Activated naive CD4-positive, alpha-beta T cell treated with anti-CD3 and anti-CD28 coated beads, Interleukin-2, amount 10 ng/mL, durations not matched to agents 7 days and 5 days (primary cell): ENCODE measurements around the gene CDHR1.
A peak's percentile ranks its signal among the peaks of the same experiment; 100 is the strongest.

Source experiments
- CTCF ChIA-PET: fragments of 350-600 bp; sonication (Branson Sonifier 250); formaldehyde crosslinking; loops from one replicate; lab custom pipeline; 2021; ENCODE audit warnings: antibody characterized with exemption; lab: Charles Lee
- DNase-seq: peaks from one replicate; pipeline ENCODE4 v3.0.0-alpha.2; 2020
- H3K27ac Mint-ChIP-seq: one replicate; pipeline ENCODE4 v1.8.0; 2021; ENCODE audit warnings: mild to moderate bottlenecking, moderate library complexity, mixed read lengths
- H3K27me3 Mint-ChIP-seq: one replicate; pipeline ENCODE4 v1.8.0; 2021; ENCODE audit warnings: mild to moderate bottlenecking, mixed read lengths
- H3K36me3 Mint-ChIP-seq: one replicate; pipeline ENCODE4 v1.8.0; 2021; ENCODE audit warnings: mixed read lengths
- H3K4me1 Mint-ChIP-seq: one replicate; pipeline ENCODE4 v1.8.0; 2021; ENCODE audit warnings: mixed read lengths
- H3K4me3 Mint-ChIP-seq: one replicate; pipeline ENCODE4 v1.8.0; 2021; ENCODE audit warnings: mild to moderate bottlenecking, moderate library complexity, mixed read lengths
- H3K9me3 Mint-ChIP-seq: one replicate; pipeline ENCODE4 v1.8.0; 2021; ENCODE audit warnings: mixed read lengths

CDHR1 gene

GRCh38 chr10:84258034-84258695 lies 63.8 kb downstream of the CDHR1 start:
- Mint-ChIP-seq H3K9me3 (no peaks in the 10 kb centered on the region), H3K27ac (no peak overlapping the region), H3K4me1 (peaks cover 5% of the 10 kb centered on the region), H3K36me3 (no peaks in the 10 kb centered on the region), H3K27me3 (peaks cover 37% of the 10 kb centered on the region), H3K4me3 (no peak overlapping the region)
- CTCF ChIA-PET: interaction anchor here (0.6 to 2.6 kb wide), 7 partner anchors 11 to 280 kb away, joined by 3 to 17 read pairs (median 3); no protein-coding TSS in a partner anchor
- DNase-seq: no peak

GRCh38 chr10:84261236-84261915 lies 67.0 kb downstream of the CDHR1 start:
- Mint-ChIP-seq H3K4me3 (no peak overlapping the region), H3K27me3 (peaks cover 37% of the 10 kb centered on the region), H3K9me3 (no peaks in the 10 kb centered on the region), H3K36me3 (no peaks in the 10 kb centered on the region), H3K4me1 (peaks cover 5% of the 10 kb centered on the region), H3K27ac (no peak overlapping the region)
- no peak for DNase-seq
- CTCF ChIA-PET: interaction anchor here (0.7 to 12.1 kb wide), 2 partner anchors 114 to 277 kb away, joined by 3 to 333 read pairs; no protein-coding TSS in a partner anchor

DNA sequence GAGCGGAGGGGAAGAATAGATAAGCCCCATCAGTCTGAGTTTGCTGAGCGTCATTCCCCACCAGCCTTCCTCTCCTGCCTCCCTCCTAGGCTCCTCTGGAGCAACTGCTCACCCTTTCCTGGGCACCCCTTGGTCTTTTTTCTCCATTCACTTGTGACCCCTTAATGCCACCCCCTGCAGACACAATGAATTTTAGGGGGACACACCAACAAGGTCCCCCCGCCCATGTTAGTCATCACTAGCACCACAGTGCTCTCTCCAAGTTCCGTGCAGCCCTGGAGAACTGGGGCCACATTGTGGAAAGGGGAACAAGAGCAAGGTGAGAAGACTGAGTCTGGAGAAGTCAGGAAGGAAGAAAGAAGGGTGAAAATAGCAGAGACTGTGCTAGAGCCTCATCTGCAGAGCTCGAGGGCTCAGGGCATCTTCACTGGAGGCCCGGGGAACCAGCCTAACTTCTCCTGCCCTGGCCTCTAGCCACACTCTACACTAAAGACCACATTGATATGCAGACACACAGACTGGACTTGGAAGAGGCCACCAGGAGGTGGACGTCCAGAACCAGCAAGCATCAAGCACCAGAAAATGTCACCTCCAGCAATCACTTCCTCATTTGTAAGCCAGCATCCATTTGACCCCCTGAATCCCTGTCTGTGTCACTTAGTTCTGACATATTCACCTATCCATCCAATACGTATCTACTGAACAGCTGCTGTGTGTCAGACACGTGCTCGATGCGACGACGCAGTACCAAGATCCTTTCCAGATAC lies 68.0 kb downstream of the CDHR1 start:
- H3K36me3 Mint-ChIP-seq: no peaks in the 10 kb centered on the region
- H3K4me1 Mint-ChIP-seq: peaks cover 2% of the 10 kb centered on the region
- peaks cover 28% of the 10 kb centered on the region for H3K27me3 Mint-ChIP-seq
- H3K9me3 Mint-ChIP-seq: no peaks in the 10 kb centered on the region
- H3K27ac Mint-ChIP-seq: no peak overlapping the region
- CTCF ChIA-PET: interaction anchor here (12.1 kb wide), 1 partner anchor 276 kb away, joined by 333 read pairs; no protein-coding TSS in a partner anchor
- no peak for DNase-seq
- H3K4me3 Mint-ChIP-seq: no peak overlapping the region

DNA sequence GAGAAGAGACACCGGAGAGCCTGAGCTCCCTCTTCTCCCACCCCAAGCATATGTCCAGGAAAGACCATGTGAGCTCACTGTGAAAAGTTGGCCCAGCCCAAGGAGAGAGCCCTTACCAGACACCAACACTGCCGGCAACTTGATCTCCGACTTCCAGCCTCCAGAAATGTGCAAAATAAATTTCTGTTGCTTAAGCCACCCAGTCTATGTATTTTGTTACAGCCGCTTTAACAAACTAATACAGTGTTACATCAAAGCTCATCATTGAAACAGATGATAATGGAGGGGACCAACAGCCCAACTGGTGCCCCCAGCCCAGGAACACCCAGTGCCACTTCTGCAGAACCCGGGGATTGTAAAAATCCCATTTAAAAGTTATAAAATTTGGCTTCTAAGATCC lies 69.4 kb downstream of the CDHR1 start:
- no peak overlapping the region for H3K27ac Mint-ChIP-seq
- no peaks in the 10 kb centered on the region for H3K36me3 Mint-ChIP-seq
- peaks cover 28% of the 10 kb centered on the region for H3K27me3 Mint-ChIP-seq
- no peak overlapping the region for H3K4me3 Mint-ChIP-seq
- CTCF ChIA-PET: interaction anchor here (0.9 to 12.1 kb wide), 7 partner anchors 9 to 452 kb away, joined by 3 to 333 read pairs (median 4); no protein-coding TSS in a partner anchor
- no peaks in the 10 kb centered on the region for H3K9me3 Mint-ChIP-seq
- peaks cover 12% of the 10 kb centered on the region for H3K4me1 Mint-ChIP-seq
- no peak for DNase-seq

GRCh38 chr10:84264611-84265141 lies 70.3 kb downstream of the CDHR1 start:
- Mint-ChIP-seq H3K4me3 (no peak overlapping the region), H3K27ac (no peak overlapping the region), H3K27me3 (peaks cover 29% of the 10 kb centered on the region), H3K36me3 (no peaks in the 10 kb centered on the region), H3K4me1 (peaks cover 16% of the 10 kb centered on the region), H3K9me3 (no peaks in the 10 kb centered on the region)
- CTCF ChIA-PET: interaction anchor here (0.9 to 12.1 kb wide), 15 partner anchors 10 to 451 kb away, joined by 3 to 333 read pairs (median 4); no protein-coding TSS in a partner anchor
- DNase-seq: peak; percentile 82

DNA sequence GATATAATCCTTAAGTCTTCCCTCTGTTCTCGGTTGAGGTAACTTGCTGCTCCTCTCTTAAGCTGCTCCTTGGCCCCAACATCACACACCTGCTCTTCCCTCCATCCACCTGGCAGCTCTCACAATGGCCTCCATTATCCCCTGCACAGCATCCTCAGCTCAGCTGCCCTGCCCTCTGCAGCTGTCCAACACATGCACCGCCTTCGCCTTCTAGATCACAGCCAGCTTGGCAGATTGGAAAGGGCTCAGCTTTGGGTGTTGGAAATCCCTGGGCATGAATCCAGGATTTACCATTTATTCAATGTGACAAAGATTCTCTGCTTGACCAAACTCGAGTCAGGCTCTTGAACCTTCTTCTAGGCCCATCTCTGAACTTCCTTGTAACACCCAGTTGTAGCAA lies 71.1 kb downstream of the CDHR1 start:
- H3K27ac Mint-ChIP-seq: no peak overlapping the region

GRCh38 chr10:84267503-84268126 lies 73.3 kb downstream of the CDHR1 start:
- DNase-seq: peak; percentile 83
- no peaks in the 10 kb centered on the region for H3K9me3 Mint-ChIP-seq
- no peak overlapping the region for H3K27ac Mint-ChIP-seq
- H3K4me3 Mint-ChIP-seq: no peak overlapping the region
- H3K27me3 Mint-ChIP-seq: peaks cover 15% of the 10 kb centered on the region
- H3K36me3 Mint-ChIP-seq: no peaks in the 10 kb centered on the region
- CTCF ChIA-PET: interaction anchor here (0.6 to 12.1 kb wide), 32 partner anchors 8 to 761 kb away, joined by 3 to 333 read pairs (median 4); partner anchors contain the start of gene CCSER2
- peaks cover 21% of the 10 kb centered on the region for H3K4me1 Mint-ChIP-seq

More for the DNA sequence above, 71.1 kb downstream of the CDHR1 start:
- no peak overlapping the region for H3K4me3 Mint-ChIP-seq
- peaks cover 16% of the 10 kb centered on the region for H3K4me1 Mint-ChIP-seq
- CTCF ChIA-PET: interaction anchor here (0.9 to 12.1 kb wide), 15 partner anchors 8 to 273 kb away, joined by 3 to 333 read pairs (median 5); no protein-coding TSS in a partner anchor
- H3K9me3 Mint-ChIP-seq: no peaks in the 10 kb centered on the region
- DNase-seq: no peak
- H3K36me3 Mint-ChIP-seq: no peaks in the 10 kb centered on the region
- H3K27me3 Mint-ChIP-seq: peaks cover 32% of the 10 kb centered on the region

DNA sequence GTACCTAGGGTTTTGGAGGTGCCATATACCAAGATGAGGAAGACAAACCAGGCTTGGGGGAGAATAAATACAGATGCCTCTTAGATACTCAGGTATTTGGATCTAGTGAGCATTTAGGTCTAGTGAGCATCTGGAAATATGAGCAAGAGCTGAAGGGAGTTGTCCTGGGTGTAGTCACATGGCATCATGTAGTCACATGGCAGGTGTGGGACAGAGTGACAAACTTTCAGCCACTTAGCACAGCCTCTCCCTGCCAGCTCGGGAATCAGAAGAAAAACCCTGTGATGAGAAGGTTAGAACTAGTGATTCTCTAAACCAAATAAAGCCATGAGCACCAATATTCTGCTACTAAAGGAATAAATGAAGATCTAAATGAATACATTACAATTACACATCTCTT lies 74.8 kb downstream of the CDHR1 start:
- CTCF ChIA-PET: interaction anchor here (1.0 to 12.1 kb wide), 5 partner anchors 31 to 269 kb away, joined by 3 to 333 read pairs (median 22); no protein-coding TSS in a partner anchor
- no peak for DNase-seq
- Mint-ChIP-seq H3K36me3 (no peaks in the 10 kb centered on the region), H3K27me3 (peaks cover 8% of the 10 kb centered on the region), H3K4me1 (peaks cover 21% of the 10 kb centered on the region), H3K4me3 (no peak overlapping the region), H3K27ac (no peak overlapping the region), H3K9me3 (no peaks in the 10 kb centered on the region)
